Measurements from ENCODE around the gene C1orf74. TPM values are rescaled to one million over a fixed set of nuclear protein-coding genes. Genes with fewer than 3 reads are reported as not detected.

C1orf74 gene
- polyA plus RNA-seq, 2 of the 4 experiments (the other 2 are of a cell fraction): 2.4 to 3.3 TPM

DNA sequence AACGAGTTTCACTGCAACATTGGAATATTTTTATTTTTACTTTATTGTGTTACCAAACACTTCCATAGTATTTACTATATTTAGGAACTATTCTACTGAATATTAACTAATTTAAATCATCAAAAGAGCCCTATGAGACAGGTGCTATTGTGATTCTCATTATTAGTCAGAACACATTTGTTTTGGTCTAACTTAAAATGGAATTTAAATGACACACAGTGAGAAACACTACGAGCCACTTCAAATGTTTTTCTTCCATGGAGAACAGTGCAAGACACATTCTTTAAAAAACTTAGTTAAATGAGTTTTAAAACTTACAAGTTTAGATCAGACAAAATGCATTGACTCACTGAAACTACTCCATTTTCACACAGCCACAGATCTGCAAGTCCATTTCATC is 35.2 kb downstream of the C1orf74 start (continued):
- TF ChIP-seq, protein P1, sequence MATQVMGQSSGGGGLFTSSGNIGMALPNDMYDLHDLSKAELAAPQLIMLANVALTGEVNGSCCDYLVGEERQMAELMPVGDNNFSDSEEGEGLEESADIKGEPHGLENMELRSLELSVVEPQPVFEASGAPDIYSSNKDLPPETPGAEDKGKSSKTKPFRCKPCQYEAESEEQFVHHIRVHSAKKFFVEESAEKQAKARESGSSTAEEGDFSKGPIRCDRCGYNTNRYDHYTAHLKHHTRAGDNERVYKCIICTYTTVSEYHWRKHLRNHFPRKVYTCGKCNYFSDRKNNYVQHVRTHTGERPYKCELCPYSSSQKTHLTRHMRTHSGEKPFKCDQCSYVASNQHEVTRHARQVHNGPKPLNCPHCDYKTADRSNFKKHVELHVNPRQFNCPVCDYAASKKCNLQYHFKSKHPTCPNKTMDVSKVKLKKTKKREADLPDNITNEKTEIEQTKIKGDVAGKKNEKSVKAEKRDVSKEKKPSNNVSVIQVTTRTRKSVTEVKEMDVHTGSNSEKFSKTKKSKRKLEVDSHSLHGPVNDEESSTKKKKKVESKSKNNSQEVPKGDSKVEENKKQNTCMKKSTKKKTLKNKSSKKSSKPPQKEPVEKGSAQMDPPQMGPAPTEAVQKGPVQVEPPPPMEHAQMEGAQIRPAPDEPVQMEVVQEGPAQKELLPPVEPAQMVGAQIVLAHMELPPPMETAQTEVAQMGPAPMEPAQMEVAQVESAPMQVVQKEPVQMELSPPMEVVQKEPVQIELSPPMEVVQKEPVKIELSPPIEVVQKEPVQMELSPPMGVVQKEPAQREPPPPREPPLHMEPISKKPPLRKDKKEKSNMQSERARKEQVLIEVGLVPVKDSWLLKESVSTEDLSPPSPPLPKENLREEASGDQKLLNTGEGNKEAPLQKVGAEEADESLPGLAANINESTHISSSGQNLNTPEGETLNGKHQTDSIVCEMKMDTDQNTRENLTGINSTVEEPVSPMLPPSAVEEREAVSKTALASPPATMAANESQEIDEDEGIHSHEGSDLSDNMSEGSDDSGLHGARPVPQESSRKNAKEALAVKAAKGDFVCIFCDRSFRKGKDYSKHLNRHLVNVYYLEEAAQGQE (IDR thresholded peaks at IDR 0.05): no peak

DNA sequence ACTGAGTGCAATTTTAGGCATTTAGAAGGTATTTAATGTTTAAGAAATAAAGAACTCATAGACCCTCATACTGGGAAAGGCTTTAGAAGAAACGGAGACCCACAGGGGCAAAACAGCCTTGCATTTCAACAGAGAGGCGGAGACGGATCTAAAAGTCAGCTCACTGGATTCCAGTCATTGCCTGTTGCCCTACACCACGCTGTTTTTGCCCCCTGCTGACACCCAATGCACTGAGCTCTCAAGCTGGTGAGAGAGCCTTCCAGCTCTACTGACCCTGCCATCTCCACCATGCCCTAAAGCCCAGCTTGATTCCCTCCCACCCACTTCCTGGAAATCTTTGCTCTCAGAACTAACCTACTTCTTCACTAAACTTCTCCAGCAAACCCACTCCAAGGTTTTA is 35.7 kb downstream of the C1orf74 start:
- no peak for FAIRE-seq
- H3K4me2 ChIP-seq: no peak overlapping the region
- no peak for DNase-seq (ENCODE audit: low read depth in 1 of 2, low spot score in 1 of 2)
- no peak overlapping the region for H3K27ac ChIP-seq
- POLR2A ChIA-PET: no interaction called here
- ATAC-seq: no peak
- no peak for TF ChIP-seq KDM5A (IDR thresholded peaks at IDR 0.05)
- TF ChIP-seq CHD4 (IDR thresholded peaks at IDR 0.05; ENCODE audit: borderline replicate concordance): no peak
- no peak for TF ChIP-seq RARB (CRISPR knock-in tag; IDR thresholded peaks at IDR 0.05)
- TF ChIP-seq, protein P2, sequence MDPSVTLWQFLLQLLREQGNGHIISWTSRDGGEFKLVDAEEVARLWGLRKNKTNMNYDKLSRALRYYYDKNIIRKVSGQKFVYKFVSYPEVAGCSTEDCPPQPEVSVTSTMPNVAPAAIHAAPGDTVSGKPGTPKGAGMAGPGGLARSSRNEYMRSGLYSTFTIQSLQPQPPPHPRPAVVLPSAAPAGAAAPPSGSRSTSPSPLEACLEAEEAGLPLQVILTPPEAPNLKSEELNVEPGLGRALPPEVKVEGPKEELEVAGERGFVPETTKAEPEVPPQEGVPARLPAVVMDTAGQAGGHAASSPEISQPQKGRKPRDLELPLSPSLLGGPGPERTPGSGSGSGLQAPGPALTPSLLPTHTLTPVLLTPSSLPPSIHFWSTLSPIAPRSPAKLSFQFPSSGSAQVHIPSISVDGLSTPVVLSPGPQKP (IDR thresholded peaks at IDR 0.05; ENCODE audit: low read depth, low read length): no peak
- TF ChIP-seq FOSB (CRISPR knock-in tag; IDR thresholded peaks at IDR 0.05): no peak
- TF ChIP-seq, protein P3, sequence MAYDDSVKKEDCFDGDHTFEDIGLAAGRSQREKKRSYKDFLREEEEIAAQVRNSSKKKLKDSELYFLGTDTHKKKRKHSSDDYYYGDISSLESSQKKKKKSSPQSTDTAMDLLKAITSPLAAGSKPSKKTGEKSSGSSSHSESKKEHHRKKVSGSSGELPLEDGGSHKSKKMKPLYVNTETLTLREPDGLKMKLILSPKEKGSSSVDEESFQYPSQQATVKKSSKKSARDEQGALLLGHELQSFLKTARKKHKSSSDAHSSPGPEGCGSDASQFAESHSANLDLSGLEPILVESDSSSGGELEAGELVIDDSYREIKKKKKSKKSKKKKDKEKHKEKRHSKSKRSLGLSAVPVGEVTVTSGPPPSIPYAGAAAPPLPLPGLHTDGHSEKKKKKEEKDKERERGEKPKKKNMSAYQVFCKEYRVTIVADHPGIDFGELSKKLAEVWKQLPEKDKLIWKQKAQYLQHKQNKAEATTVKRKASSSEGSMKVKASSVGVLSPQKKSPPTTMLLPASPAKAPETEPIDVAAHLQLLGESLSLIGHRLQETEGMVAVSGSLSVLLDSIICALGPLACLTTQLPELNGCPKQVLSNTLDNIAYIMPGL (CRISPR knock-in tag; IDR thresholded peaks at IDR 0.05; ENCODE audit: borderline replicate concordance): no peak
- TF ChIP-seq, protein P4, sequence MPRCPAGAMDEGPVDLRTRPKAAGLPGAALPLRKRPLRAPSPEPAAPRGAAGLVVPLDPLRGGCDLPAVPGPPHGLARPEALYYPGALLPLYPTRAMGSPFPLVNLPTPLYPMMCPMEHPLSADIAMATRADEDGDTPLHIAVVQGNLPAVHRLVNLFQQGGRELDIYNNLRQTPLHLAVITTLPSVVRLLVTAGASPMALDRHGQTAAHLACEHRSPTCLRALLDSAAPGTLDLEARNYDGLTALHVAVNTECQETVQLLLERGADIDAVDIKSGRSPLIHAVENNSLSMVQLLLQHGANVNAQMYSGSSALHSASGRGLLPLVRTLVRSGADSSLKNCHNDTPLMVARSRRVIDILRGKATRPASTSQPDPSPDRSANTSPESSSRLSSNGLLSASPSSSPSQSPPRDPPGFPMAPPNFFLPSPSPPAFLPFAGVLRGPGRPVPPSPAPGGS (IDR thresholded peaks at IDR 0.05): no peak
- no peak for TF ChIP-seq NPAS2 (CRISPR knock-in tag; IDR thresholded peaks at IDR 0.05; ENCODE audit: borderline replicate concordance)
- TF ChIP-seq, protein P1 (IDR thresholded peaks at IDR 0.05): no peak
- TF ChIP-seq, protein P5, sequence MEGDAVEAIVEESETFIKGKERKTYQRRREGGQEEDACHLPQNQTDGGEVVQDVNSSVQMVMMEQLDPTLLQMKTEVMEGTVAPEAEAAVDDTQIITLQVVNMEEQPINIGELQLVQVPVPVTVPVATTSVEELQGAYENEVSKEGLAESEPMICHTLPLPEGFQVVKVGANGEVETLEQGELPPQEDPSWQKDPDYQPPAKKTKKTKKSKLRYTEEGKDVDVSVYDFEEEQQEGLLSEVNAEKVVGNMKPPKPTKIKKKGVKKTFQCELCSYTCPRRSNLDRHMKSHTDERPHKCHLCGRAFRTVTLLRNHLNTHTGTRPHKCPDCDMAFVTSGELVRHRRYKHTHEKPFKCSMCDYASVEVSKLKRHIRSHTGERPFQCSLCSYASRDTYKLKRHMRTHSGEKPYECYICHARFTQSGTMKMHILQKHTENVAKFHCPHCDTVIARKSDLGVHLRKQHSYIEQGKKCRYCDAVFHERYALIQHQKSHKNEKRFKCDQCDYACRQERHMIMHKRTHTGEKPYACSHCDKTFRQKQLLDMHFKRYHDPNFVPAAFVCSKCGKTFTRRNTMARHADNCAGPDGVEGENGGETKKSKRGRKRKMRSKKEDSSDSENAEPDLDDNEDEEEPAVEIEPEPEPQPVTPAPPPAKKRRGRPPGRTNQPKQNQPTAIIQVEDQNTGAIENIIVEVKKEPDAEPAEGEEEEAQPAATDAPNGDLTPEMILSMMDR (IDR thresholded peaks at IDR 0.05): no peak
- TF ChIP-seq ZC3H11A (IDR thresholded peaks at IDR 0.05): no peak
- TF ChIP-seq TP53 (CRISPR knock-in tag; IDR thresholded peaks at IDR 0.05): no peak
- no peak for TF ChIP-seq CBX2 (IDR thresholded peaks at IDR 0.05; ENCODE audit: borderline replicate concordance, low read depth)
- no peak for TF ChIP-seq HEYL (CRISPR knock-in tag; IDR thresholded peaks at IDR 0.05)
- no peak for TF ChIP-seq MAFK (IDR thresholded peaks at IDR 0.05; ENCODE audit: partially characterized antibody)
- TF ChIP-seq, protein P6, sequence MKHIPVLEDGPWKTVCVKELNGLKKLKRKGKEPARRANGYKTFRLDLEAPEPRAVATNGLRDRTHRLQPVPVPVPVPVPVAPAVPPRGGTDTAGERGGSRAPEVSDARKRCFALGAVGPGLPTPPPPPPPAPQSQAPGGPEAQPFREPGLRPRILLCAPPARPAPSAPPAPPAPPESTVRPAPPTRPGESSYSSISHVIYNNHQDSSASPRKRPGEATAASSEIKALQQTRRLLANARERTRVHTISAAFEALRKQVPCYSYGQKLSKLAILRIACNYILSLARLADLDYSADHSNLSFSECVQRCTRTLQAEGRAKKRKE (CRISPR knock-in tag; IDR thresholded peaks at IDR 0.05; ENCODE audit: low read depth): no peak
- TF ChIP-seq ZFP36 (IDR thresholded peaks at IDR 0.05; ENCODE audit: borderline replicate concordance, partially characterized antibody): no peak
- TF ChIP-seq HOXB5 (CRISPR knock-in tag; IDR thresholded peaks at IDR 0.05): no peak
- TF ChIP-seq CBX8 (IDR thresholded peaks at IDR 0.05): no peak
- TF ChIP-seq ZNF302 (CRISPR knock-in tag; IDR thresholded peaks at IDR 0.05): no peak
- no peaks in the 10 kb centered on the region for H3K9me3 ChIP-seq
- no peak overlapping the region for H3K4me3 ChIP-seq
- CTCF ChIA-PET: interaction anchor here (0.6 to 2.9 kb wide), 36 partner anchors 8 to 1562 kb away, joined by 3 to 22 read pairs (median 4); no protein-coding TSS in a partner anchor
- WGBS (ENCODE audit: missing lambda C conversion rate): 66% methylated on average over 4 of the region's 4 CpGs
- peaks cover 7% of the 10 kb centered on the region; the same call in 1 of the 3 replicates for H3K4me1 ChIP-seq
